GM21723 (cell line): ENCODE measurements around the gene CD59.
"Not testable (repeated sequence)": the region's sequence is repeated elsewhere in the genome, so short reads cannot be mapped to it uniquely, and the experiment has no call there.

Experiments
- ATAC-seq: cut with Tn5 transposase; IDR thresholded peaks from one replicate; pipeline ENCODE4 v1.9.1; 2021; ENCODE audit warnings: mild to moderate bottlenecking, moderate library complexity; ENCODE audit not compliant: unreplicated experiment

Gene CD59

GRCh38 chr11:33696411-33696810, 39.8 kb downstream of the CD59 start:
- ATAC-seq = no peak

DNA sequence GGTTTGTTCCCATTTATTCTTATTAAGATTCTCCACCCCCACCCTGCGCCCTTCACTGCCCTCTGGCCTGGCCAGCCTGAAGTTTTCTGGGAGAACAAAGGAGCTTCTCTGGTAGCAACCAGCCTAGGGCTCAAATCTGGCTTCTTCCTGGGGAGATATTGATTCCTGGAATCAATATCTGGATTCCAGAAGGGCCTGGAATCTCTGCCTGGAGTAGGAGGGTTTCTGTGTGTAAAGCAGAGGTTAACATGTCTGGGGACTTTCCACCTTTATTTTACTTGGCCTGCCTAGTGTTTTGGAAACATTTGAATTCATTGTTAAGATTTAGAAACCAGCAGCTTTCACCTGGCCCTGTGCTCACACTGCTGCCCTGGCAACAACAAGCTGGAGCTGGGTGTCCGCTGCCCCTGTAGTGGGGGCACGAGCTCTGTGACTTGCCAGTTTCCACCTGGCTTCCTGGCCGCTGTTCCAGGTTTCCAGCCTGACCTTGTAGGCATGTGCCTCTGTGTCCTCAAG, 41.1 kb downstream of the CD59 start:
- ATAC-seq = no peak

GRCh38 chr11:33694346-33695050, 41.7 kb downstream of the CD59 start:
- ATAC-seq = no peak

DNA sequence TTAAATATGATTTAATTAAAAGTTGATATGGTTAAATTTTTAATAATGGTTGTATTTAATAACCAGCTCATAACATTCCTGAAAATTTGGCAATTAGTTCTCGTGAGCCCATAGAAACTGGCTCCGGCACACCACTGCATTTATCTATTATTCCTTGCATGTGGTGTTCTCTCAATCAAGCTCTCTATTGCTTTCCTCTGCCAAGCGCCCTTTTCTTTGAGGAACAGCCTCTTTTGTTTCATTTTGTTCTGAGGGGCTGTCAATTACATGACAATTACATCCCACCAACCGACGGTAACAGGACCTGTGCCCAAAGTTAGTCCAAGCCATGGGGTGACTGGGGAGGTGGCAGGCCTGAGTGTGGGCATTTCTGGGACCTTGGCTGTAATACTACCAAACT, 43.7 kb downstream of the CD59 start:
- ATAC-seq = no peak

GRCh38 chr11:33692013-33692504, 44.2 kb downstream of the CD59 start:
- ATAC-seq = no peak

- no peak for ATAC-seq
Observed at GRCh38 chr11:33691066-33691864, 45.0 kb downstream of the CD59 start.

GRCh38 chr11:33690290-33691065, 45.7 kb downstream of the CD59 start:
- no peak for ATAC-seq

GRCh38 chr11:33689501-33689900, 46.7 kb downstream of the CD59 start:
- no peak for ATAC-seq

DNA sequence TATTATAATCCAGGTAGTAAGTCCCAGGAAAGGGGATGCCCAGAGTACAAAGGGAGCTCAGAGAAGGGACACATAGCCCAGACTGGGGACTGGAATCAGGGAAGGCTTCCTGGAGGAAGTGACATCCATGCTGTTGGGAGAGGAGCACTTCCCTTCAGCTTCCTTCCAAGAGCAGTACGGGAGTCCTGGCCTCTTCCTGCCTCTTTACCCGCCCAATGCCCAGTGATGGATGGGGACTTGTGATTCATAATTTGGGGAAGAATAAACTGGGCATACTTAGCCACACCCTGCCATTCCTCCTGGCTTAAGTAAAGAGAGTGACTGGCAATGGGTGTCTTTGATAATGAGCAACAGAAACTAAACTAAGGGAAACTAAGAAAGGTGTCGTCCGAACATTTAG, 47.1 kb downstream of the CD59 start:
- ATAC-seq = no peak

DNA sequence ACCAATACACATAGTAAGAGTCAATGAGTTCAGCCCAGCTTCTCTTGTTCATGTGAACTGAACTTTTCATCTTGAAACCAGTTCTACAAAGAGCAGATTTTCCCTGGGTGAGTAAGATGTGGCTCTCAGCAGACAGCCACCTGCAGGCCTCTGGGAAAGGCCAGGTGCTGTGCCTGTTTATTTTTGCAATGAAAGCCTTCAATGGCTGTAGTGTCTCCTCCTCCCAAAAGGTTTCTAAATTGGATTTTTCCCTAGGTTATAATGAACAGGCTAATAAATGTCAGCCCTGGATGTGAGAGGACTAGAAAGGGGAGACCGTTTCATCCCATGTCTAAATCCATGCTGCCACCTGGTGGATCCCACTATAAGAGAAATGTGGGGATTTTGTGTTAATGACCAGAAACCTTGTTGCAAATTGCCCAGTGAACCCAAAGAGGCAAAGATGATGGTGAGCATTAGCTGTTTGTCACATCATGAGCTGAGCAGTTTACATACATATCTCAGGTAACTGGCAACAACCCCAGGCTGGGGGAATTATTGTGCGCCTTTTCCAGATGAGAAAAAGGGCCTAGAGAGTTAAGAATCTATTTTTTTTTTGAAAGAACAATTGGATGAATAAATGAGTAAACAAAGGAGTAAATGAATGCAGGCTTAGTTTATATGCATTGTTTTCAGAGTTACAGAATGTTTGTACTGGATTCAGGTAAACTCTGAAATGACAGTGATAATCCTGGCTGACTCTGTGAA, 48.3 kb downstream of the CD59 start:
- ATAC-seq = no peak

- no peak for ATAC-seq
Observed at GRCh38 chr11:33685082-33685481, 51.1 kb downstream of the CD59 start.

DNA sequence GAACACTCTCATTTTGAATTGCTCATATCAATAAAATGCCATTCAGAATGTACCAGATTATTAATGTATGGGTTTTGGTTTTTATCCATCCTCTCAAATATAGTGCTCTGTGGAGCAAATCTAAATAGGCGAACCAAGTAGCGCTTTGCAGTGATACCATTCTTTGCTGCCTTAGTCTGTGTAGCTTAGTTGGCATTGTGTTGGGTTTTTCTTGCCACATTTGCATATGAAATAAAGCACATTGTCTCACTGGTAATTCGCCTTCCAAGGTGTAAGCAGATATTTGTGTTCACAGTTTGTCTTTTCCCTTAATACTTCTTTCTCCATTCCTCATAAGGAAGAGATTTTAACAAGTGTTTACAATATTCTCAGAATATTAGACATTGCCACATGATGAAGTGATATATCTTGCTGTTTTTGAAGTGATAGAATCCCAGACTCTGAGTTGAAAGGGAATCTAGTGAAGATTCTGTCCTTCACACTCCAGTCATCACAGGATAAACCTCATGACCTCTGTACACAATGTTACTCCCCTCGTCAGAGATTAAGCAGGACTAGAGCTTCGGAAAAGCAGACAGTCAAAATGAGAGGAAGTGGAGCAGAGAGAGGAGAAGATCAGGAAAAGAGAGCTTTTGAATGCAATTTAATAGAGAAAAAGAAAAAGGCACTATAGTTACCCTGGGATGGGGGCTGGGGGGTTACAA, 52.1 kb downstream of the CD59 start:
- ATAC-seq = no peak

- ATAC-seq = no peak
Observed at GRCh38 chr11:33682446-33682845, 53.8 kb downstream of the CD59 start.

GRCh38 chr11:33682019-33682418, 54.2 kb downstream of the CD59 start:
- no peak for ATAC-seq

- ATAC-seq = not testable (repeated sequence)
Observed at GRCh38 chr11:33678616-33679015, 57.6 kb downstream of the CD59 start.

DNA sequence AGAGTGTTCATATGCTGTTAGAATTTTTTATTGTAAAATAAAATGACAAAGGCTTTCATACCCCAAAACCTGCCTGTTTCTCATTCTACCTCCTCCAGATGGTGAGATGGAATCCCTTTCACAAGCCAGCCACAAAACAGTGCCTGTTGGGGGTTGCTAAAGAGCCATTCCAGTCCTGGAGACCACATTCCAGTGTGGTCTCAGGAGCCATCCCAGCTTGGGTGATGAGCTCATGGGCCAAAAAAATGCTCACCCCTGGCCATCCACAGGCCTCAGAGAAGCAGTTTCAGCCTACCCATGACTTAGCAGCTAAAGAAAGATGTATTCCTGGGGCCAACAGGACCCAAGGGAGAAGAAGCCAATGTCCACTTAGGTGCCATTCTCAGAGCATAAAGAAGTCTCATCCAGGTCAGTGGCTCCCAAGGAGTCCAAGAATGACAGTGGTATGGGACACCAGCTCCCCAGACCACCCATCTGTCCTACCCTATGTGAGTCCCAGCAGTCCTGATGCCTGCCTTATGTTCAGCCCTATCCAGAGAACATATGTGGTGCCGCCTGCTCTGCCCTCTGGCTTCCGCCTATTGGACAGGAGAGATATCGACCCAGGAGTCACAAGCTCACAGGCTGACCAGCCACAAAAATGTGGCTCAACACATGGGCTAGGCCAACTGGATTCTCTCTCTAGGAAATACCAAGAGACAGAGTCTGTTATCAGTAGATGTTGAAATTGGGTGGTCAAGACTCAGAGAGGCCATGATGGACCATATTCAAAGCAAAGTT, 62.0 kb downstream of the CD59 start:
- ATAC-seq = no peak

DNA sequence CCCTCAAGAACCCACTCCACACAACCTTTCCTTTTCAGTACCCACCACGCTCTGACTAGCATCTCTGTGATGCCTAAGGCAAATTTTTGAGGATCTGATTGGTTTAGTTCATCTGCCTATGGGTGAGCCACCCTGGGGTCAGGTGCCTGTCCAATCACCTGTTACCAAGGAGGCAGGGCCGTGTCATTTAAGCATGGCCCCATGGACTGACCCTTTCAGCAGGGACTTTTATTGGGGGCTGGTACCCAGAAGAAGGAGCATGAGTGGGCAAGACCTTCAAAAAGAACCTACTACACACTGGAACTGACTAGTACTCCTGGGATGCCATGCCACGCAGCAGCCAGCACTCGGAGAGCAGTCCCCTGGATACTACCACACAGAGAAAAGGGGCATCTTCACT, 64.0 kb downstream of the CD59 start:
- ATAC-seq = no peak

DNA sequence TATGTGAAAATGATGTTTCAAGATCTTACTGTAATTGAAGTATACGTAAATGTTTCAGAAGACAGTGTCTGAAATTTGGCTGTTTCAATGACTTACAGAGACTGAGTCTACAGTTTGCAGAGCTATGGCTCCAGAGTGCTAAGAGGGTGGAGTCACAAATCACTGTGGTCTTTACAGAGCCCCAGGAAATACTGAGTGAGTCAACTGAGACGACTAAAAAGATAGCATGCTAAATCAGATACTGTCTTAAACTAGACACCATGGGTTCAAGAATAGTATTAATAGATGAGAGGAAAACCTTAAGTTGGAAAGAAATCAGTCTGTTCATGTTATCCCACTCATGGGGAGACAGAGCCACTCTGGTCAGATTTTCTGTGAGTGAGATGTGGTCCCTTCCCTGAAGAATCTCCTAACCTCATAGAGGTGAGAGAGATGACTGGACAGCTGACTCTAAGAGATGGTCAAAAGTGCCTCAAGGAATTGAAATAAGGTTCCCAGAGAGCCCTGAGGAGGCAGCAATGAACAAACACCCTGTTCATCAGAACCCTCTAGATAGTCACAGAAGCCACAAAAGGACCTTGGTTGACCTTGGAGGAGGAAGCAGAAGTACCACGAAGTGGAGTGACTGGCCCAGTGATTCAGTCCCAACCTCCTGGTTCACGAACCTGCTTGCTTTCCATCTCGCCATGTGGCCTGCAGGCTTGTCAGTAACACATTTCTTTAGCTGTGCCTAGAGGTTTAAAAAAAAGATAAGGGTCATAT, 65.8 kb downstream of the CD59 start:
- ATAC-seq = no peak
